ENCODE results near the gene BMP4.

BMP4 gene

GRCh38 chr14:53955671-53956426 is 776 bp downstream of the BMP4 start:
- H3K27ac Mint-ChIP-seq: no peak overlapping the region
- no peak for ATAC-seq (replicated peaks)

GRCh38 chr14:53955229-53955556 is 1.4 kb downstream of the BMP4 start:
- Mint-ChIP-seq H3K27me3 (peaks cover 59 to 89% of the 10 kb centered on the region in 2 donors), H3K4me1 (ENCODE audit: low read depth in 2 of 2) (peaks cover 0 to 12% of the 10 kb centered on the region in 2 donors), H3K36me3 (ENCODE audit: insufficient read depth) (no peaks in the 10 kb centered on the region), H3K9me3 (no peaks in the 10 kb centered on the region), H3K4me3 (peak overlapping the region; percentile 69 to 72), H3K27ac (no peak overlapping the region)
- DNase-seq: no peak
- no peak for ATAC-seq (replicated peaks)

More at GRCh38 chr14:53955671-53956426, 776 bp downstream of the BMP4 start:
- Mint-ChIP-seq H3K4me3 (peak overlapping the region; percentile 51 to 54), H3K4me1 (ENCODE audit: low read depth in 2 of 2) (peaks cover 0 to 12% of the 10 kb centered on the region in 2 donors), H3K27me3 (peaks cover 62 to 89% of the 10 kb centered on the region in 2 donors), H3K9me3 (no peaks in the 10 kb centered on the region), H3K36me3 (ENCODE audit: insufficient read depth) (no peaks in the 10 kb centered on the region)
- no peak for DNase-seq

GRCh38 chr14:53954551-53955228 is 1.9 kb downstream of the BMP4 start:
- H3K36me3 Mint-ChIP-seq (ENCODE audit: insufficient read depth): no peaks in the 10 kb centered on the region
- H3K4me1 Mint-ChIP-seq (ENCODE audit: low read depth in 2 of 2): peaks cover 0 to 12% of the 10 kb centered on the region in 2 donors
- ATAC-seq (replicated peaks) (no peak), DNase-seq (no peak)
- H3K4me3 Mint-ChIP-seq: peak overlapping the region; percentile 69 to 72
- H3K27ac Mint-ChIP-seq: no peak overlapping the region
- H3K27me3 Mint-ChIP-seq: peaks cover 59 to 87% of the 10 kb centered on the region in 2 donors
- no peaks in the 10 kb centered on the region for H3K9me3 Mint-ChIP-seq

GRCh38 chr14:53953828-53954550 is 2.6 kb downstream of the BMP4 start:
- DNase-seq (no peak), ATAC-seq (replicated peaks) (no peak)
- Mint-ChIP-seq H3K27ac (no peak overlapping the region), H3K36me3 (ENCODE audit: insufficient read depth) (no peaks in the 10 kb centered on the region), H3K4me1 (ENCODE audit: low read depth in 2 of 2) (peaks cover 0 to 12% of the 10 kb centered on the region in 2 donors), H3K9me3 (no peaks in the 10 kb centered on the region), H3K27me3 (peaks cover 55 to 82% of the 10 kb centered on the region in 2 donors), H3K4me3 (peak overlapping the region; percentile 69 to 72)

- H3K4me1 Mint-ChIP-seq (ENCODE audit: low read depth in 2 of 2): peaks cover 0 to 12% of the 10 kb centered on the region in 2 donors
- no peak for ATAC-seq (replicated peaks)
- no peaks in the 10 kb centered on the region for H3K9me3 Mint-ChIP-seq
- DNase-seq: no peak
- H3K36me3 Mint-ChIP-seq (ENCODE audit: insufficient read depth): no peaks in the 10 kb centered on the region
- H3K27ac Mint-ChIP-seq: no peak overlapping the region
- H3K4me3 Mint-ChIP-seq: peak overlapping the region; percentile 69 to 72
- peaks cover 53 to 78% of the 10 kb centered on the region in 2 donors for H3K27me3 Mint-ChIP-seq
Observed at GRCh38 chr14:53953002-53953827, 3.4 kb downstream of the BMP4 start.

GRCh38 chr14:53952533-53952932 is 4.1 kb downstream of the BMP4 start:
- Mint-ChIP-seq H3K36me3 (ENCODE audit: insufficient read depth) (no peaks in the 10 kb centered on the region), H3K4me1 (ENCODE audit: low read depth in 2 of 2) (peaks cover 0 to 12% of the 10 kb centered on the region in 2 donors), H3K4me3 (peak overlapping the region in 1 of 2 donors; percentile 18), H3K27ac (no peak overlapping the region), H3K9me3 (no peaks in the 10 kb centered on the region), H3K27me3 (peaks cover 59 to 82% of the 10 kb centered on the region in 2 donors)
- DNase-seq: no peak
- no peak for ATAC-seq (replicated peaks)

- DNase-seq (no peak), ATAC-seq (replicated peaks) (no peak)
- no peak overlapping the region for H3K4me3 Mint-ChIP-seq
Observed at GRCh38 chr14:53951627-53952303, 4.9 kb downstream of the BMP4 start.

GRCh38 chr14:53951243-53951626 is 5.4 kb downstream of the BMP4 start:
- H3K9me3 Mint-ChIP-seq: no peaks in the 10 kb centered on the region
- H3K4me3 Mint-ChIP-seq: no peak overlapping the region
- no peaks in the 10 kb centered on the region for H3K36me3 Mint-ChIP-seq (ENCODE audit: insufficient read depth)
- H3K27ac Mint-ChIP-seq: no peak overlapping the region
- ATAC-seq (replicated peaks) (no peak), DNase-seq (no peak)
- H3K27me3 Mint-ChIP-seq: peaks cover 56 to 80% of the 10 kb centered on the region in 2 donors
- H3K4me1 Mint-ChIP-seq (ENCODE audit: low read depth in 2 of 2): peaks cover 0 to 12% of the 10 kb centered on the region in 2 donors

More at GRCh38 chr14:53951627-53952303, 4.9 kb downstream of the BMP4 start:
- Mint-ChIP-seq H3K27me3 (peaks cover 58 to 80% of the 10 kb centered on the region in 2 donors), H3K9me3 (no peaks in the 10 kb centered on the region), H3K4me1 (ENCODE audit: low read depth in 2 of 2) (peaks cover 0 to 12% of the 10 kb centered on the region in 2 donors), H3K27ac (no peak overlapping the region), H3K36me3 (ENCODE audit: insufficient read depth) (no peaks in the 10 kb centered on the region)

GRCh38 chr14:53950031-53950793 is 6.4 kb downstream of the BMP4 start:
- Mint-ChIP-seq H3K27ac (no peak overlapping the region), H3K27me3 (peaks cover 46 to 75% of the 10 kb centered on the region in 2 donors), H3K4me3 (no peak overlapping the region), H3K4me1 (ENCODE audit: low read depth in 2 of 2) (peaks cover 0 to 10% of the 10 kb centered on the region in 2 donors), H3K9me3 (no peaks in the 10 kb centered on the region), H3K36me3 (ENCODE audit: insufficient read depth) (no peaks in the 10 kb centered on the region)
- no peak for ATAC-seq (replicated peaks)
- DNase-seq: no peak

GRCh38 chr14:53949201-53949600 is 7.4 kb downstream of the BMP4 start:
- DNase-seq: no peak
- H3K9me3 Mint-ChIP-seq: no peaks in the 10 kb centered on the region
- H3K27me3 Mint-ChIP-seq: peaks cover 36 to 65% of the 10 kb centered on the region in 2 donors
- H3K36me3 Mint-ChIP-seq (ENCODE audit: insufficient read depth): no peaks in the 10 kb centered on the region
- peaks cover 0 to 8% of the 10 kb centered on the region in 2 donors for H3K4me1 Mint-ChIP-seq (ENCODE audit: low read depth in 2 of 2)
- H3K4me3 Mint-ChIP-seq: no peak overlapping the region
- H3K27ac Mint-ChIP-seq: no peak overlapping the region
- no peak for ATAC-seq (replicated peaks)

- ATAC-seq (replicated peaks) (no peak), DNase-seq (no peak)
- Mint-ChIP-seq H3K27ac (no peak overlapping the region), H3K36me3 (ENCODE audit: insufficient read depth) (no peaks in the 10 kb centered on the region), H3K27me3 (peaks cover 29 to 61% of the 10 kb centered on the region in 2 donors), H3K4me1 (ENCODE audit: low read depth in 2 of 2) (peaks cover 0 to 4% of the 10 kb centered on the region in 2 donors), H3K4me3 (no peak overlapping the region), H3K9me3 (no peaks in the 10 kb centered on the region)
Observed at GRCh38 chr14:53948205-53948884, 8.3 kb downstream of the BMP4 start.

Data from effector memory CD8-positive, alpha-beta T cell (primary cell).